ENCODE data around the gene ERBB4.

ERBB4 gene

GRCh38 chr2:212343167-212343566 lies 195.4 kb downstream of the ERBB4 start:
- TF ChIP-seq GATA3 (IDR thresholded peaks at IDR 0.05; ENCODE audit: low read depth, low read length): no peak
- no peak for TF ChIP-seq GATA2 (IDR thresholded peaks at IDR 0.05; ENCODE audit: low read depth, low read length)

- peak; percentile 50; the same call in 1 of the 2 replicates for TF ChIP-seq GATA3 (IDR thresholded peaks at IDR 0.05; ENCODE audit: low read depth, low read length)
- TF ChIP-seq GATA2 (IDR thresholded peaks at IDR 0.05; ENCODE audit: low read depth, low read length): peak; percentile 80
These were observed 200.9 kb downstream of the ERBB4 start for GRCh38 chr2:212337486-212338343.

- TF ChIP-seq GATA3 (IDR thresholded peaks at IDR 0.05; ENCODE audit: low read depth, low read length): no peak
- TF ChIP-seq GATA2 (IDR thresholded peaks at IDR 0.05; ENCODE audit: low read depth, low read length): no peak
These were observed 201.6 kb downstream of the ERBB4 start for GRCh38 chr2:212337036-212337435.

DNA sequence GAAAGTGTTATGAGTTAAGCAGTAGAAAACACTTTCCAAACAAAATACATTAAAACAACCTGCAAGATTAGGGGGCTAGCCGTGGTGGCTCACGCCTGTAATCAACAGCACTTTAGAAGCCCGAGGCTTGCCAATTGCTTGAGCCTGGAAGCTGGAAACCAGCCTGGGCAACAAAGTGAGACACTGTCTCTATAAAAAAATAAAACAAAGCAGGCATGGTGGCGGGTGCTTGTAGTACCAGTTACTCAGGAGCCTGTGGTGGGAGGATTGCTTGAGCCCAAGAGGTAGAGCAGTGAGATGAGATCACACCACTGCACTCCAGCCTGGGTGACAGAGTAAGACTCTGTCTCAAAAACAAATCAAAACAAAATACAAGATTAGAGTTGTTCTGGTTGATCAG lies 208.3 kb downstream of the ERBB4 start:
- TF ChIP-seq GATA2 (IDR thresholded peaks at IDR 0.05; ENCODE audit: low read depth, low read length) (no peak), GATA3 (IDR thresholded peaks at IDR 0.05; ENCODE audit: low read depth, low read length) (no peak)

- TF ChIP-seq GATA2 (IDR thresholded peaks at IDR 0.05; ENCODE audit: low read depth, low read length): no peak
- TF ChIP-seq GATA3 (IDR thresholded peaks at IDR 0.05; ENCODE audit: low read depth, low read length): no peak
These were observed 209.7 kb downstream of the ERBB4 start for GRCh38 chr2:212328712-212329496.

GRCh38 chr2:212328136-212328535 lies 210.5 kb downstream of the ERBB4 start:
- TF ChIP-seq GATA3 (IDR thresholded peaks at IDR 0.05; ENCODE audit: low read depth, low read length) (no peak), GATA2 (IDR thresholded peaks at IDR 0.05; ENCODE audit: low read depth, low read length) (no peak)

- TF ChIP-seq GATA2 (IDR thresholded peaks at IDR 0.05; ENCODE audit: low read depth, low read length) (no peak), GATA3 (IDR thresholded peaks at IDR 0.05; ENCODE audit: low read depth, low read length) (no peak)
These were observed 211.3 kb downstream of the ERBB4 start for GRCh38 chr2:212327171-212327809.

DNA sequence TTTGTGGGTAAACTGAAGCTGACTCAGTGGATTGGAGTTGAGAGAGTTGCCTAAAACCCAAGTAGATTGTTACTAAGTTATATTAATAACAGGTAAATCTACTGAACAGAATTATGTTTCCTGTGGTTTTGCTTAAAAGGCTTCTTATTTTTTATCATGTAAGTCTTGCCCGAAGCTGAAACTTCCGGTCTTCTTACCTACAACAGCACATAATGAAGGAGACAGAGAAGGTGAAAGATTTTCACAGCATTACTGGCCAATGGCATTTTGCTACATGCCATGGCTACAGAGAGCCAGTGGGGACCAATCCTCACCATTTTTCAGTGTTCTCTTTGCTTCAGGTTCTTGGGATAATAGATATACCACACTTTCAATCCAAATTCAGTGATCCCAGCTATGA lies 220.0 kb downstream of the ERBB4 start:
- TF ChIP-seq GATA2 (IDR thresholded peaks at IDR 0.05; ENCODE audit: low read depth, low read length) (no peak), GATA3 (IDR thresholded peaks at IDR 0.05; ENCODE audit: low read depth, low read length) (no peak)

- no peak for TF ChIP-seq GATA2 (IDR thresholded peaks at IDR 0.05; ENCODE audit: low read depth, low read length)
- TF ChIP-seq GATA3 (IDR thresholded peaks at IDR 0.05; ENCODE audit: low read depth, low read length): no peak
These were observed 223.9 kb downstream of the ERBB4 start for GRCh38 chr2:212314680-212315079.

DNA sequence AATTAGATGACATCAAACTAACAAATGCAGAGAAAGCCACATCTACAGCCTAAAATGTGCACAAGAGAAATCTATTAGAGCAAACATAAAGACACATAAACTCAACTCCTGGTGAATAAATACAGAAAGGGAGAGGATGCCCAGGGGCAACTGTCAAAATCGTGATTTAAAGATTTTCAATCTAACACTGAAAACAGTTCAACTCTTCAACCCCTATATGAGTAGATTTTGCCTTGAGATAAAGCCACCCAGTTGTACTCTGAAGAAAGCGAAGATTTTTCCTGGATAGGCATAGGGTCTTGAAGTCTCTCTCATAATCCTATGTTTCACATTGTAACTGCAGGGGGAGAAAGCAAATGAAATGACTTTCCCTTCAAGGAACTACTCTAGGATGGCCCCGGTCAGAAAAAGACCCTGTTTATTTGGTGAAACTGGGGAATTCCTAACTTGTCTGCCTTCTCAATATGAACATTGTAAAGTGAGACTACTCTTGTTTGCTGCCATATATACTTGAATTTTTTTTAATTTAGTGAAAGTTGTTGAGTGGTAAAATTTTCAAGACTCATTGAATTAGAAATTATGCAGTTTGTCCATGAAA lies 226.7 kb downstream of the ERBB4 start:
- TF ChIP-seq GATA3 (IDR thresholded peaks at IDR 0.05; ENCODE audit: low read depth, low read length): peak; percentile 89
- TF ChIP-seq GATA2 (IDR thresholded peaks at IDR 0.05; ENCODE audit: low read depth, low read length): peak; percentile 86

DNA sequence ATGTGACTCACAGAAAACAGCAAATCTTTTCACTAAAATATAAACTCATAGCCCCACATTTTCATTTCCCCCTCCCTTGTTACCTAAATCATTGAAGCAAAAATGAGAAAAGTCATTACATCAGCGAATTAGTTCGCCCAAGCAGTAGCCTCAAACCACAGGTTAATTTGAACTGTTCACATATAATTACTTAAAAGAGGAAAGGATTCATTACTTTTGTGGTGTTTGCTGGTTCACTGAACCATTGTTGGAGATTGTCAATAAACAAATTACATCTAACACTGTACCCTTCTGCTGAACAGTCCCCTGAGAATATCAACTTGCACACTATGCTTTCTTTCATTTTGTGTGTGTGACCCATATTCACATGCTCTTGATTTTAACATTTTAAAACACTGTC lies 238.7 kb downstream of the ERBB4 start:
- no peak for TF ChIP-seq GATA3 (IDR thresholded peaks at IDR 0.05; ENCODE audit: low read depth, low read length)
- TF ChIP-seq GATA2 (IDR thresholded peaks at IDR 0.05; ENCODE audit: low read depth, low read length): no peak

GRCh38 chr2:212299333-212299732 lies 239.3 kb downstream of the ERBB4 start:
- TF ChIP-seq GATA3 (IDR thresholded peaks at IDR 0.05; ENCODE audit: low read depth, low read length) (no peak), GATA2 (IDR thresholded peaks at IDR 0.05; ENCODE audit: low read depth, low read length) (no peak)

DNA sequence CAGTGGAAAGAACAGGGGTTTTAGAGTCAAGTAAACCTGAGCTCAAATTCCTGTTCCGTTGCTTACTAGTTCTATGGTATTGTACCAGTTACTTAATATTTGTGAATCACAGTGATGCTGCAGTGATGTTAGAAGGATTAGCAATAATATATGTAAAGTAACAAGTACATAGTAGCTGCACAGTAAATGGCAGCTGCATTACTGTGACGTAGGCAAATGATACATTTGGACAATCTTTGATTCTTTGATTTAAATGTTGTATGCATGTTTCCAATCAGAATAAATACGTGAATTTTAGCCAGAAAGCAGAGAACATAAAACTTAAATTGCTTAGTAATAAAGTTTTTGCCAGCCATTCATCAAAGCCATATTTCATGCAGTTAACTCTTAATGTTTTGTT lies 243.0 kb downstream of the ERBB4 start:
- TF ChIP-seq GATA2 (IDR thresholded peaks at IDR 0.05; ENCODE audit: low read depth, low read length): no peak
- no peak for TF ChIP-seq GATA3 (IDR thresholded peaks at IDR 0.05; ENCODE audit: low read depth, low read length)

DNA sequence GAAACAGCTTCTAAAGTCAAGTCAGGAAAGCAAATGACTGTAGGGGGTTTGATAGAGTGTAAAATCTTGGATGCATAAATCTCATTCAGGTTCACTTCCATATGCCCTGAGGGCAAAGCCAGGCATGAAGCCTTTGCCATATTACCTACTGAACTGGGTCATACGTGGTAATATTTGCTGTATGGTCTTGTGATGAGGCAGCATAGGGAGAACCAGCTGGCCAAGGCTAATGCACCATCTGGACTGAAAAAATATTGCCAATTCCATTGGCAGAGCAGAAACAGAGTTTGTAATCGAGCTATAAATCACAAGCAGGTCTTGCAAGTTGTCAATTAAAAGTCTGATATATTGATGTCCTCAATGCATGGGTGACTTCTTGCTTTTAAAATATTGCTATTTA lies 243.8 kb downstream of the ERBB4 start:
- TF ChIP-seq GATA3 (IDR thresholded peaks at IDR 0.05; ENCODE audit: low read depth, low read length) (no peak), GATA2 (IDR thresholded peaks at IDR 0.05; ENCODE audit: low read depth, low read length) (0 out of 2 replicates have a peak, but pooled peaks have one; percentile 19)

Data from SH-SY5Y (cell line).